Activated CD4-positive, alpha-beta T cell treated with anti-CD3 and anti-CD28 coated beads for 36 hours (primary cell): Measurements from ENCODE around the gene RBMS3. TPM values are rescaled to one million over a fixed set of nuclear protein-coding genes. Genes with fewer than 3 reads are reported as not detected.

Experiments used
- ATAC-seq: fragments of 200-7000 bp; cut with Tn5 transposase; one replicate; pipeline ENCODE4 v1.10.0; 2021; ENCODE audit warnings: mild to moderate bottlenecking, moderate library complexity
- CTCF ChIA-PET: fragments of 350-600 bp; sonication (Branson Sonifier 250); formaldehyde crosslinking; loops from one replicate; lab custom pipeline; 2021; ENCODE audit warnings: antibody characterized with exemption; lab: Charles Lee
- POLR2A ChIA-PET: fragments of 350-600 bp; sonication (Branson Sonifier 250); formaldehyde crosslinking; loops from one replicate; lab custom pipeline; 2021; ENCODE audit warnings: antibody characterized with exemption, inconsistent platforms; lab: Charles Lee
- DNase-seq: peaks from one replicate; pipeline ENCODE4 v3.0.0-alpha.2; 2020
- H3K27ac Mint-ChIP-seq: one replicate; pipeline ENCODE4 v1.8.0; 2021; ENCODE audit warnings: mixed read lengths
- H3K27me3 Mint-ChIP-seq: one replicate; pipeline ENCODE4 v1.8.0; 2021; ENCODE audit warnings: mixed read lengths
- H3K36me3 Mint-ChIP-seq: one replicate; pipeline ENCODE4 v1.8.0; 2021; ENCODE audit warnings: low read depth, mixed read lengths
- H3K4me1 Mint-ChIP-seq: one replicate; pipeline ENCODE4 v1.8.0; 2021; ENCODE audit warnings: mixed read lengths
- H3K4me3 Mint-ChIP-seq: one replicate; pipeline ENCODE4 v1.8.0; 2021; ENCODE audit warnings: mild to moderate bottlenecking, moderate library complexity, mixed read lengths
- H3K9me3 Mint-ChIP-seq: one replicate; pipeline ENCODE4 v1.8.0; 2021; ENCODE audit warnings: low read depth, mixed read lengths
- intact Hi-C, 2 experiments: fragments of 100-400 bp; cut with DNase I in 1 of 2; cut with micrococcal nuclease in 1 of 2; formaldehyde crosslinking; loops; one replicate each; pipeline versions ENCODE4 v1.14.2 to v1.15.1; 2022 to 2024; cut with DNase I, micrococcal nuclease
- total RNA-seq, 2 experiments: library from RNA; stranded (reverse); gene quantifications; one replicate each; pipeline ENCODE4 v1.2.3, GENCODE V29; 2021

Gene RBMS3
- total RNA-seq, 2 experiments from 2014 or later: 1.5 to 2.0 TPM

- H3K4me1 Mint-ChIP-seq: no peaks in the 10 kb centered on the region
- POLR2A ChIA-PET: interaction anchor here (0.7 kb wide), 1 partner anchor 68 kb away, joined by 8 read pairs; no protein-coding TSS in a partner anchor
- H3K36me3 Mint-ChIP-seq: no peaks in the 10 kb centered on the region
- intact Hi-C loops: no loop called here
- no peak overlapping the region for H3K4me3 Mint-ChIP-seq
- ATAC-seq (no peak), DNase-seq (no peak)
- H3K27me3 Mint-ChIP-seq: peaks cover 10% of the 10 kb centered on the region
- H3K27ac Mint-ChIP-seq: no peak overlapping the region
- CTCF ChIA-PET: no interaction called here
- no peaks in the 10 kb centered on the region for H3K9me3 Mint-ChIP-seq
Observed at GRCh38 chr3:29958816-29959215, 677.9 kb downstream of the RBMS3 start.

GRCh38 chr3:29971895-29972294, 691.0 kb downstream of the RBMS3 start:
- Mint-ChIP-seq H3K27ac (no peak overlapping the region), H3K4me3 (no peak overlapping the region), H3K36me3 (no peaks in the 10 kb centered on the region), H3K9me3 (no peaks in the 10 kb centered on the region), H3K4me1 (no peaks in the 10 kb centered on the region), H3K27me3 (peaks cover 16% of the 10 kb centered on the region)
- no peak for ATAC-seq
- DNase-seq: no peak
- intact Hi-C loops: no loop called here
- CTCF ChIA-PET: interaction anchor here (0.8 kb wide), 1 partner anchor 1095 kb away, joined by 3 read pairs; no protein-coding TSS in a partner anchor
- POLR2A ChIA-PET: no interaction called here

GRCh38 chr3:29972320-29972993, 691.6 kb downstream of the RBMS3 start:
- no peak for ATAC-seq
- Mint-ChIP-seq H3K4me1 (no peaks in the 10 kb centered on the region), H3K4me3 (no peak overlapping the region), H3K9me3 (no peaks in the 10 kb centered on the region), H3K27me3 (peaks cover 16% of the 10 kb centered on the region), H3K36me3 (no peaks in the 10 kb centered on the region), H3K27ac (no peak overlapping the region)
- POLR2A ChIA-PET: no interaction called here
- CTCF ChIA-PET: no interaction called here
- no peak for DNase-seq
- intact Hi-C loops: no loop called here

GRCh38 chr3:29973763-29974162, 692.9 kb downstream of the RBMS3 start:
- CTCF ChIA-PET: interaction anchor here (0.6 kb wide), 1 partner anchor 463 kb away, joined by 4 read pairs; no protein-coding TSS in a partner anchor
- Mint-ChIP-seq H3K36me3 (no peaks in the 10 kb centered on the region), H3K4me1 (no peaks in the 10 kb centered on the region), H3K27me3 (peaks cover 15% of the 10 kb centered on the region), H3K27ac (no peak overlapping the region), H3K9me3 (no peaks in the 10 kb centered on the region), H3K4me3 (no peak overlapping the region)
- DNase-seq (no peak), ATAC-seq (no peak)
- intact Hi-C loops: no loop called here
- POLR2A ChIA-PET: no interaction called here

- ChIA-PET POLR2A (no interaction called here), CTCF (no interaction called here)
- H3K9me3 Mint-ChIP-seq: no peaks in the 10 kb centered on the region
- H3K27ac Mint-ChIP-seq: no peak overlapping the region
- H3K36me3 Mint-ChIP-seq: no peaks in the 10 kb centered on the region
- H3K4me1 Mint-ChIP-seq: no peaks in the 10 kb centered on the region
- intact Hi-C loops: no loop called here
- DNase-seq (no peak), ATAC-seq (no peak)
- no peak overlapping the region for H3K4me3 Mint-ChIP-seq
- H3K27me3 Mint-ChIP-seq: peaks cover 18% of the 10 kb centered on the region
Observed at GRCh38 chr3:29976871-29977270, 696.0 kb downstream of the RBMS3 start.

- intact Hi-C loops: no loop called here
- Mint-ChIP-seq H3K4me1 (no peaks in the 10 kb centered on the region), H3K27ac (no peak overlapping the region), H3K9me3 (peaks cover 1% of the 10 kb centered on the region), H3K36me3 (no peaks in the 10 kb centered on the region), H3K27me3 (peaks cover 19% of the 10 kb centered on the region), H3K4me3 (no peak overlapping the region)
- ChIA-PET POLR2A (no interaction called here), CTCF (no interaction called here)
- no peak for DNase-seq
- no peak for ATAC-seq
Observed at GRCh38 chr3:29977360-29977759, 696.5 kb downstream of the RBMS3 start.

GRCh38 chr3:29978036-29978435, 697.2 kb downstream of the RBMS3 start:
- no peaks in the 10 kb centered on the region for H3K36me3 Mint-ChIP-seq
- H3K4me1 Mint-ChIP-seq: no peaks in the 10 kb centered on the region
- CTCF ChIA-PET: interaction anchor here (0.5 kb wide), 1 partner anchor 26 kb away, joined by 3 read pairs; no protein-coding TSS in a partner anchor
- peaks cover 20% of the 10 kb centered on the region for H3K27me3 Mint-ChIP-seq
- no peak overlapping the region for H3K4me3 Mint-ChIP-seq
- intact Hi-C loops: no loop called here
- POLR2A ChIA-PET: no interaction called here
- peaks cover 4% of the 10 kb centered on the region for H3K9me3 Mint-ChIP-seq
- H3K27ac Mint-ChIP-seq: no peak overlapping the region
- no peak for DNase-seq
- no peak for ATAC-seq

- H3K27me3 Mint-ChIP-seq: peaks cover 7% of the 10 kb centered on the region
Observed at GRCh38 chr3:29991198-29991597, 710.3 kb downstream of the RBMS3 start.

GRCh38 chr3:30002797-30003196, 721.9 kb downstream of the RBMS3 start:
- intact Hi-C loops: no loop called here
- H3K4me1 Mint-ChIP-seq: peaks cover 3% of the 10 kb centered on the region
- no peak overlapping the region for H3K27ac Mint-ChIP-seq

More at GRCh38 chr3:29991198-29991597, 710.3 kb downstream of the RBMS3 start:
- ChIA-PET POLR2A (no interaction called here), CTCF (interaction anchor here (0.9 kb wide), 1 partner anchor 21 kb away, joined by 3 read pairs; no protein-coding TSS in a partner anchor)
- H3K27ac Mint-ChIP-seq: no peak overlapping the region
- DNase-seq (no peak), ATAC-seq (no peak)
- H3K9me3 Mint-ChIP-seq: no peaks in the 10 kb centered on the region
- intact Hi-C loops: no loop called here
- no peaks in the 10 kb centered on the region for H3K36me3 Mint-ChIP-seq
- H3K4me1 Mint-ChIP-seq: no peaks in the 10 kb centered on the region
- H3K4me3 Mint-ChIP-seq: no peak overlapping the region

GRCh38 chr3:30003741-30004140, 722.9 kb downstream of the RBMS3 start:
- no peak for DNase-seq
- peaks cover 5% of the 10 kb centered on the region for H3K27me3 Mint-ChIP-seq
- no peak overlapping the region for H3K4me3 Mint-ChIP-seq
- ChIA-PET CTCF (interaction anchor here (0.7 to 1.3 kb wide), 3 partner anchors 11 to 1336 kb away, joined by 3 to 4 read pairs (median 4); no protein-coding TSS in a partner anchor), POLR2A (no interaction called here)
- no peaks in the 10 kb centered on the region for H3K36me3 Mint-ChIP-seq
- H3K27ac Mint-ChIP-seq: no peak overlapping the region
- H3K4me1 Mint-ChIP-seq: peaks cover 3% of the 10 kb centered on the region
- no peak for ATAC-seq
- H3K9me3 Mint-ChIP-seq: no peaks in the 10 kb centered on the region
- intact Hi-C loops: no loop called here

More at GRCh38 chr3:30002797-30003196, 721.9 kb downstream of the RBMS3 start:
- H3K27me3 Mint-ChIP-seq: peaks cover 5% of the 10 kb centered on the region
- H3K36me3 Mint-ChIP-seq: no peaks in the 10 kb centered on the region
- no peak overlapping the region for H3K4me3 Mint-ChIP-seq
- no peak for DNase-seq
- ChIA-PET CTCF (interaction anchor here (1.2 to 1.3 kb wide), 3 partner anchors 8 to 1335 kb away, joined by 4 read pairs; no protein-coding TSS in a partner anchor), POLR2A (no interaction called here)
- ATAC-seq: no peak
- no peaks in the 10 kb centered on the region for H3K9me3 Mint-ChIP-seq

- Mint-ChIP-seq H3K4me1 (peaks cover 3% of the 10 kb centered on the region), H3K36me3 (no peaks in the 10 kb centered on the region), H3K27me3 (peaks cover 4% of the 10 kb centered on the region)
Observed at GRCh38 chr3:30004481-30004880, 723.6 kb downstream of the RBMS3 start.

GRCh38 chr3:30006111-30006510, 725.2 kb downstream of the RBMS3 start:
- ChIA-PET CTCF (no interaction called here), POLR2A (no interaction called here)
- no peak overlapping the region for H3K27ac Mint-ChIP-seq
- H3K27me3 Mint-ChIP-seq: peaks cover 4% of the 10 kb centered on the region
- no peaks in the 10 kb centered on the region for H3K9me3 Mint-ChIP-seq
- DNase-seq (no peak), ATAC-seq (no peak)
- H3K4me1 Mint-ChIP-seq: peaks cover 3% of the 10 kb centered on the region
- no peaks in the 10 kb centered on the region for H3K36me3 Mint-ChIP-seq
- intact Hi-C loops: no loop called here
- H3K4me3 Mint-ChIP-seq: no peak overlapping the region

More at GRCh38 chr3:30004481-30004880, 723.6 kb downstream of the RBMS3 start:
- ATAC-seq (no peak), DNase-seq (no peak)
- POLR2A ChIA-PET: interaction anchor here (0.6 kb wide), 1 partner anchor 121 kb away, joined by 8 read pairs; no protein-coding TSS in a partner anchor
- intact Hi-C loops: no loop called here
- CTCF ChIA-PET: interaction anchor here (0.6 to 0.7 kb wide), 2 partner anchors 26 to 1451 kb away, joined by 3 read pairs; no protein-coding TSS in a partner anchor
- H3K27ac Mint-ChIP-seq: no peak overlapping the region
- H3K9me3 Mint-ChIP-seq: no peaks in the 10 kb centered on the region
- no peak overlapping the region for H3K4me3 Mint-ChIP-seq
